ENCODE data around the gene SIRPA. TPM values are rescaled to one million over a fixed set of nuclear protein-coding genes. Genes with fewer than 3 reads are reported as not detected.
"Not testable (repeated sequence)": the region's sequence is repeated elsewhere in the genome, so short reads cannot be mapped to it uniquely, and the experiment has no call there.

Gene SIRPA
- total RNA-seq, 3 donors from 2014 or later (not counting 1 experiment from before 2014, with no cell fraction given), result 1.3 to 7.5 (median 2.3) TPM

DNA sequence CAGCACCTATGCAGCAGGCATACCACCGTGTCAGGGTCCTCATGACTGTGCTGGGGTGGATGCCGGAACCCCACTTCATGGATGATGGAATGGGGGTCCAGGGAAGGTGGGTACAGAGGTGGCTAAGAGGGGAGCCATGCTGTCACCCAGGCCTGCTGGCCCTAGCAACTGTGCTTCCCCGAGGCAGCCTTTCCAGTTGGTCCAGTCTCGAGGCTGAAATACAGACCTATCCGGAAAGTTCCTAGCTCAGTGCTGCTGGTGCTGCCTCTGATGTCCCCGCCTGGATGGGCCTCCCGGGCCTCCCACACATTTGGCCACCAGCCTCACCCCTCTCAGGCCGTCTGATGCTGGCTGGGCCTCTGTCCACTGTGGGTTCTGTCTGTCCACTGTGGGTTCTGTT, 17.4 kb downstream of the SIRPA start:
- 92% methylated on average over 7 of the region's 8 CpGs for WGBS (ENCODE audit: insufficient coverage)
- Histone ChIP-seq H3K27ac (ENCODE audit: low read length) (no peak overlapping the region), H3K27me3 (ENCODE audit: control insufficient read depth, insufficient read depth, low read length) (no peaks in the 10 kb centered on the region), H3K36me3 (ENCODE audit: control insufficient read depth, insufficient read depth, low read length) (no peaks in the 10 kb centered on the region), H3K9me3 (ENCODE audit: control insufficient read depth, insufficient read depth, low read length) (no peaks in the 10 kb centered on the region), H3K4me3 (ENCODE audit: low read length) (no peak overlapping the region), H3K4me1 (ENCODE audit: control insufficient read depth, insufficient read depth, low read length) (no peaks in the 10 kb centered on the region)
- ATAC-seq (no peak), DNase-seq (no peak)
- intact Hi-C loops (cut with micrococcal nuclease), result no loop called here
- H3K27me3 Mint-ChIP-seq (ENCODE audit: low read depth in 2 of 2), result peaks cover 0 to 5% of the 10 kb centered on the region in 2 donors
- TF ChIP-seq, protein P1, sequence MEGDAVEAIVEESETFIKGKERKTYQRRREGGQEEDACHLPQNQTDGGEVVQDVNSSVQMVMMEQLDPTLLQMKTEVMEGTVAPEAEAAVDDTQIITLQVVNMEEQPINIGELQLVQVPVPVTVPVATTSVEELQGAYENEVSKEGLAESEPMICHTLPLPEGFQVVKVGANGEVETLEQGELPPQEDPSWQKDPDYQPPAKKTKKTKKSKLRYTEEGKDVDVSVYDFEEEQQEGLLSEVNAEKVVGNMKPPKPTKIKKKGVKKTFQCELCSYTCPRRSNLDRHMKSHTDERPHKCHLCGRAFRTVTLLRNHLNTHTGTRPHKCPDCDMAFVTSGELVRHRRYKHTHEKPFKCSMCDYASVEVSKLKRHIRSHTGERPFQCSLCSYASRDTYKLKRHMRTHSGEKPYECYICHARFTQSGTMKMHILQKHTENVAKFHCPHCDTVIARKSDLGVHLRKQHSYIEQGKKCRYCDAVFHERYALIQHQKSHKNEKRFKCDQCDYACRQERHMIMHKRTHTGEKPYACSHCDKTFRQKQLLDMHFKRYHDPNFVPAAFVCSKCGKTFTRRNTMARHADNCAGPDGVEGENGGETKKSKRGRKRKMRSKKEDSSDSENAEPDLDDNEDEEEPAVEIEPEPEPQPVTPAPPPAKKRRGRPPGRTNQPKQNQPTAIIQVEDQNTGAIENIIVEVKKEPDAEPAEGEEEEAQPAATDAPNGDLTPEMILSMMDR (IDR thresholded peaks at IDR 0.05), result no peak
- no peaks in the 10 kb centered on the region for H3K4me1 Mint-ChIP-seq
- no peak overlapping the region for H3K4me3 Mint-ChIP-seq
- no peaks in the 10 kb centered on the region for H3K36me3 Mint-ChIP-seq
- H3K27ac Mint-ChIP-seq, result no peak overlapping the region
- no peaks in the 10 kb centered on the region for H3K9me3 Mint-ChIP-seq

DNA sequence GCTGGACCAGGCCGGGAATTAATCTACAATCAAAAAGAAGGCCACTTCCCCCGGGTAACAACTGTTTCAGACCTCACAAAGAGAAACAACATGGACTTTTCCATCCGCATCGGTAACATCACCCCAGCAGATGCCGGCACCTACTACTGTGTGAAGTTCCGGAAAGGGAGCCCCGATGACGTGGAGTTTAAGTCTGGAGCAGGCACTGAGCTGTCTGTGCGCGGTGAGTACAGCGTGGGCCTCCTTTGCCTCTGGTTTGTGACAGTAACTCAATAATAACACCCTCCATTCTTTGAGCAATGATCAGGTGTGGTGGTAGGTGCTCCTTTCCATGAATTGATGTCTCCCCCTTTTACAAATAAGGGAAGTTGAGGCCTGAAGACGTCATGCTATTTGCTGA, 20.0 kb downstream of the SIRPA start:
- not testable (repeated sequence) for H3K9me3 Mint-ChIP-seq

DNA sequence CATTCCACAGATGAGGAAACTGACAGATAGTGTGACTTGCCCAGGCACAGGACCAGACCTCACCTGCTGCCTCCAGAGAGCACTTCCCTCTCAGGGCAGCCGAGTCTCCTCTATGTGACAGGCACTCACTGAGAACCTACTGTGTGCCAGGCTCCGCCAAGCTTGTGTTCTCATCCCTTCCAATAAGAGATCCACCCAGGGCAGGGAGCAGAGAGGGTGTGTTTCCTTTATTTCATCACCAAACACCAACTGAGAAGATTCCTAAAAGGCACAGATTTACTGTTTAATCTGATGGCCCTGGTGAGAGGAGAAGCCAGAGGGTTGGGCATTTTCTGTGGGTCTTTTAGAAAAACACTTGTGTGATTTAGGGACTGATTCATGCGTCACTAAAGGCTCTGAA, 20.5 kb downstream of the SIRPA start:
- whole genome bisulfite sequencing (ENCODE audit: insufficient coverage), result 95% methylated on average over 3 of the region's 3 CpGs
- TF ChIP-seq, protein P1 (IDR thresholded peaks at IDR 0.05), result no peak

More for the DNA sequence above, 20.0 kb downstream of the SIRPA start:
- H3K36me3 ChIP-seq (ENCODE audit: control insufficient read depth, insufficient read depth, low read length); H3K27me3 Mint-ChIP-seq (ENCODE audit: low read depth in 2 of 2); H3K4me1 Mint-ChIP-seq; ATAC-seq; H3K27me3 ChIP-seq (ENCODE audit: control insufficient read depth, insufficient read depth, low read length); H3K27ac Mint-ChIP-seq; H3K9me3 ChIP-seq (ENCODE audit: control insufficient read depth, insufficient read depth, low read length); DNase-seq; H3K4me3 Mint-ChIP-seq; H3K4me3 ChIP-seq (ENCODE audit: low read length); H3K4me1 ChIP-seq (ENCODE audit: control insufficient read depth, insufficient read depth, low read length); H3K27ac ChIP-seq (ENCODE audit: low read length); intact Hi-C loops (cut with micrococcal nuclease); H3K36me3 Mint-ChIP-seq: not testable (repeated sequence)
- 85% methylated on average over 1 of the region's 12 CpGs for WGBS (ENCODE audit: insufficient coverage)

DNA sequence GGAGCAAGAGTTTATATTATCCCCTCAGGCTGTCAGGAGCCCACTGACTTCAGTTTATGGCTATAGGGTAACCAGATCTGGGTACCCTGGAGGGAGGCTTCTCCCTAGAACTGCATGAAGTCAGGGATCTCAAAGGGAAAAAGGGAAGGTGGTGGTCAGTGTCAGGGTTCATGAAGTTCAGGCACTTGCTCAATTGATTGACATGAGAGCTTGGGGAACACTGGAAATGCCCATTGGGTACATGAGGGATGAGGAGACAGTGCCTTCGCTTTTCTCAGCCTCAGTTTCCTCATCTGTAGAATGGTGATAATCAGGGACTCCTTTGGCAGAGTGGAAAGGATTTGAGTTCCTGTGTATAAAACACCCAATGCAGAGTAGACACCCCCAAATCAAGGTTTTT, 22.6 kb downstream of the SIRPA start:
- Histone ChIP-seq H3K9me3 (ENCODE audit: control insufficient read depth, insufficient read depth, low read length) (no peaks in the 10 kb centered on the region), H3K36me3 (ENCODE audit: control insufficient read depth, insufficient read depth, low read length) (no peaks in the 10 kb centered on the region), H3K27me3 (ENCODE audit: control insufficient read depth, insufficient read depth, low read length) (no peaks in the 10 kb centered on the region), H3K27ac (ENCODE audit: low read length) (no peak overlapping the region), H3K4me3 (ENCODE audit: low read length) (no peak overlapping the region), H3K4me1 (ENCODE audit: control insufficient read depth, insufficient read depth, low read length) (no peaks in the 10 kb centered on the region)
- TF ChIP-seq, protein P1 (IDR thresholded peaks at IDR 0.05), result no peak
- H3K9me3 Mint-ChIP-seq, result no peaks in the 10 kb centered on the region
- intact Hi-C loops (cut with micrococcal nuclease), result no loop called here
- H3K4me1 Mint-ChIP-seq, result no peaks in the 10 kb centered on the region
- H3K27me3 Mint-ChIP-seq (ENCODE audit: low read depth in 2 of 2), result peaks cover 0 to under 1% of the 10 kb centered on the region in 2 donors
- WGBS (ENCODE audit: insufficient coverage), result 83% methylated on average over 1 of the region's 1 CpG
- no peak for ATAC-seq
- H3K4me3 Mint-ChIP-seq, result no peak overlapping the region
- H3K36me3 Mint-ChIP-seq, result no peaks in the 10 kb centered on the region
- no peak overlapping the region for H3K27ac Mint-ChIP-seq
- DNase-seq, result no peak

More for the DNA sequence above, 20.5 kb downstream of the SIRPA start:
- ATAC-seq, result no peak
- no peak for DNase-seq
- H3K27me3 ChIP-seq (ENCODE audit: control insufficient read depth, insufficient read depth, low read length), result no peaks in the 10 kb centered on the region
- H3K4me3 ChIP-seq (ENCODE audit: low read length), result no peak overlapping the region
- H3K36me3 Mint-ChIP-seq, result no peaks in the 10 kb centered on the region
- H3K27me3 Mint-ChIP-seq (ENCODE audit: low read depth in 2 of 2), result no peaks in the 10 kb centered on the region
- H3K4me1 ChIP-seq (ENCODE audit: control insufficient read depth, insufficient read depth, low read length), result no peaks in the 10 kb centered on the region
- H3K9me3 Mint-ChIP-seq, result no peaks in the 10 kb centered on the region
- no peaks in the 10 kb centered on the region for H3K4me1 Mint-ChIP-seq
- no peak overlapping the region for H3K27ac ChIP-seq (ENCODE audit: low read length)
- no peaks in the 10 kb centered on the region for H3K36me3 ChIP-seq (ENCODE audit: control insufficient read depth, insufficient read depth, low read length)
- H3K9me3 ChIP-seq (ENCODE audit: control insufficient read depth, insufficient read depth, low read length), result no peaks in the 10 kb centered on the region
- H3K27ac Mint-ChIP-seq, result no peak overlapping the region
- no peak overlapping the region for H3K4me3 Mint-ChIP-seq
- intact Hi-C loops (cut with micrococcal nuclease), result no loop called here

All from natural killer cell (primary cell).